Fibroblast of lung (primary cell): ENCODE results near the gene THAP5. TPM values are rescaled to one million over a fixed set of nuclear protein-coding genes. Genes with fewer than 3 reads are reported as not detected.

Experiments used
- DNase-seq, 2 donors: peaks; one replicate each; pipeline versions ENCODE4 v3.0.0 to v3.0.0-alpha.2; 2010; ENCODE audit warnings: low read depth in 2 of 2
- H2AFZ ChIP-seq: 2 replicates; pipeline ENCODE4 v1.5.1; 2012; ENCODE audit warnings: low read length, control low read depth, inconsistent platforms
- H3K27ac ChIP-seq: 2 replicates; pipeline ENCODE4 v1.5.1; 2011; ENCODE audit warnings: low read length, control low read depth; ENCODE audit not compliant: insufficient read depth
- H3K27me3 ChIP-seq: 2 replicates; pipeline ENCODE4 v1.5.1; 2011; ENCODE audit warnings: mild to moderate bottlenecking, low read length; ENCODE audit not compliant: control insufficient read depth, insufficient read depth
- H3K36me3 ChIP-seq: 2 replicates; pipeline ENCODE4 v1.5.1; 2011; ENCODE audit warnings: low read length; ENCODE audit not compliant: control insufficient read depth, insufficient read depth
- H3K4me1 ChIP-seq: 2 replicates; pipeline ENCODE4 v1.5.1; 2011; ENCODE audit warnings: low read length; ENCODE audit not compliant: control insufficient read depth, insufficient read depth; ENCODE audit errors: extremely low read depth
- H3K4me2 ChIP-seq: 2 replicates; pipeline ENCODE4 v1.5.1; 2011; ENCODE audit warnings: low read length, control low read depth; ENCODE audit not compliant: insufficient read depth; ENCODE audit errors: extremely low read depth
- H3K4me3 ChIP-seq, 4 experiments: fragments of 200-600 bp in 1 of 4; sonication (generic) in 1 of 4; replicated peaks in 1 of 4; 2 replicates each; pipeline ENCODE4 v1.5.1; 2011 to 2016; ENCODE audit warnings: low read length in 4 of 4, low read depth in 3 of 4, mild to moderate bottlenecking in 3 of 4, control low read depth in 2 of 4, inconsistent platforms in 1 of 4, mixed read lengths in 1 of 4; ENCODE audit not compliant: insufficient read depth in 1 of 4; ENCODE audit errors: control extremely low read depth in 1 of 4
- H3K79me2 ChIP-seq: 2 replicates; pipeline ENCODE4 v1.5.1; 2012; ENCODE audit warnings: mild to moderate bottlenecking, low read length, inconsistent platforms; ENCODE audit not compliant: control insufficient read depth, insufficient read depth
- H3K9ac ChIP-seq: 2 replicates; pipeline ENCODE4 v1.5.1; 2011; ENCODE audit warnings: mild to moderate bottlenecking, low read length, control low read depth; ENCODE audit not compliant: insufficient read depth
- H3K9me3 ChIP-seq: 2 replicates; pipeline ENCODE4 v1.5.1; 2012; ENCODE audit warnings: low read depth, low read length; ENCODE audit not compliant: control insufficient read depth, insufficient read depth
- H4K20me1 ChIP-seq: 2 replicates; pipeline ENCODE4 v1.5.1; 2011; ENCODE audit warnings: low read length; ENCODE audit not compliant: control insufficient read depth, insufficient read depth; ENCODE audit errors: extremely low read depth
- CTCF ChIP-seq, 2 donors: IDR thresholded peaks in 1 of 2; conservative IDR thresholded peaks in 1 of 2; 1 replicate in 1 of 2; 2 replicates in 1 of 2; pipeline ENCODE4 v1.5.1; 2011 to 2012; ENCODE audit warnings: low read length in 2 of 2, control low read depth in 1 of 2, inconsistent platforms in 1 of 2, low read depth in 1 of 2, mild to moderate bottlenecking in 1 of 2
- EZH2 ChIP-seq: IDR thresholded peaks from 2 replicates; pipeline ENCODE4 v1.5.1; 2012; ENCODE audit warnings: low read length, control low read depth, mild to moderate bottlenecking; ENCODE audit errors: missing control alignments
- polyA plus RNA-seq, 2 donors: library from polyadenylated mRNA; depleted of rRNA in 1 of 2; stranded (reverse) in 1 of 2; unstranded in 1 of 2; fragments of >200 nt; gene quantifications; 2 replicates each; pipeline ENCODE4 v1.2.1, GENCODE V29; 2011 to 2012; ENCODE audit warnings: missing spikeins in 1 of 2
- total RNA-seq: library from RNA; depleted of rRNA; stranded (reverse); fragments of >200 nt; gene quantifications from 2 replicates; pipeline ENCODE4 v1.2.1, GENCODE V29; 2014

The THAP5 gene
- total and polyA plus RNA-seq, 2 donors (not counting 1 experiment from before 2014, with no cell fraction given) = 18.4 to 24.1 TPM

- H3K4me2 ChIP-seq = no peak overlapping the region
- no peak overlapping the region for H3K9ac ChIP-seq
- no peak for TF ChIP-seq EZH2
- TF ChIP-seq CTCF (conservative IDR thresholded peaks at IDR 0.05 in 1 of 2, IDR thresholded peaks at IDR 0.05 in 1 of 2; ENCODE audit: low read depth in 1 of 2, low read length in 2 of 2) = no peak
- peaks cover 4% of the 10 kb centered on the region for H3K4me1 ChIP-seq
- no peaks in the 10 kb centered on the region for H3K36me3 ChIP-seq
- no peaks in the 10 kb centered on the region for H4K20me1 ChIP-seq
- no peak overlapping the region for H2AFZ ChIP-seq
- peaks cover 18% of the 10 kb centered on the region for H3K79me2 ChIP-seq
- no peak overlapping the region for H3K27ac ChIP-seq
- H3K4me3 ChIP-seq = no peak overlapping the region
- no peak for DNase-seq
- H3K27me3 ChIP-seq = no peaks in the 10 kb centered on the region
- H3K9me3 ChIP-seq = no peaks in the 10 kb centered on the region
These were observed 41.3 kb downstream of the THAP5 start for GRCh38 chr7:108528183-108528712.

DNA sequence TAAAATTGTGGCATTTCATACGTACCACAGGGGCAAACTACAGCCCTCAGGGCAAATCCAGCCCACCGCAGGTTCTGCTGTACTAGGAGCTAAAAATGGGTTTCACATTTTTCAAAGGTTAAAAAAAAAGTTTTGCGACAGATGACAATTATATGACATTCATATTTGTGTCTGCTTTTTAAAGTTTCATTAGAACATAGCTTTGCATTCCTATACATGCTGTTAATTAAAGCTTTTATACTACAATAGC is 42.8 kb downstream of the THAP5 start:
- H3K27ac ChIP-seq = peak overlapping the region; percentile 99
- H3K4me2 ChIP-seq = peak overlapping the region; percentile 85
- H3K27me3 ChIP-seq = no peaks in the 10 kb centered on the region
- H3K79me2 ChIP-seq = peaks cover 29% of the 10 kb centered on the region
- peak overlapping the region; percentile 82 to 89 (median 86) for H3K4me3 ChIP-seq
- no peak for DNase-seq
- no peaks in the 10 kb centered on the region for H3K9me3 ChIP-seq
- no peaks in the 10 kb centered on the region for H3K36me3 ChIP-seq
- no peaks in the 10 kb centered on the region for H4K20me1 ChIP-seq
- peaks cover 4% of the 10 kb centered on the region for H3K4me1 ChIP-seq
- H3K9ac ChIP-seq = peak overlapping the region; percentile 91
- TF ChIP-seq EZH2 = no peak
- TF ChIP-seq CTCF (conservative IDR thresholded peaks at IDR 0.05 in 1 of 2, IDR thresholded peaks at IDR 0.05 in 1 of 2; ENCODE audit: low read depth in 1 of 2, low read length in 2 of 2) = no peak
- peak overlapping the region; percentile 88 for H2AFZ ChIP-seq

- Histone ChIP-seq H3K27me3 (no peaks in the 10 kb centered on the region), H4K20me1 (no peaks in the 10 kb centered on the region), H3K36me3 (no peaks in the 10 kb centered on the region), H3K9me3 (no peaks in the 10 kb centered on the region), H3K4me2 (peak within 1 kb of the TSS; percentile 85), H2AFZ (peak within 1 kb of the TSS; percentile 88), H3K9ac (peak within 1 kb of the TSS; percentile 93), H3K79me2 (peaks cover 32% of the 10 kb centered on the region), H3K4me3 (peak within 1 kb of the TSS; percentile 85 to 99 (median 90)), H3K4me1 (peaks cover 4% of the 10 kb centered on the region), H3K27ac (peak within 1 kb of the TSS; percentile 99)
- TF ChIP-seq EZH2 (no peak), CTCF (conservative IDR thresholded peaks at IDR 0.05 in 1 of 2, IDR thresholded peaks at IDR 0.05 in 1 of 2; ENCODE audit: low read depth in 1 of 2, low read length in 2 of 2) (no peak)
- peak; percentile 99 to 100 for DNase-seq
These were observed 43.3 kb downstream of the THAP5 start, which contains the start of gene PNPLA8 for GRCh38 chr7:108525985-108526767. PNPLA8 (minus strand) TSS chr7:108526135; CDS start chr7:108515491, 10,644 bp downstream.
